GM06990 (cell line): ENCODE measurements around the gene DGUOK.

Experiments used
- DNase-seq: peaks from one replicate; pipeline ENCODE4 v3.0.0-alpha.2; 2011; ENCODE audit not compliant: insufficient read length; ENCODE audit errors: extremely low read depth
- H3K27me3 ChIP-seq: replicated peaks from 2 replicates; pipeline ENCODE4 v1.6.0; 2011; ENCODE audit warnings: low read length; ENCODE audit not compliant: control insufficient read depth, insufficient read depth
- H3K36me3 ChIP-seq: 2 replicates; pipeline ENCODE4 v1.5.1; 2011; ENCODE audit warnings: low read length; ENCODE audit not compliant: control insufficient read depth, insufficient read depth
- H3K4me3 ChIP-seq: replicated peaks from 2 replicates; pipeline ENCODE4 v1.5.1; 2011; ENCODE audit warnings: low read depth, mild to moderate bottlenecking, control low read depth, low read length
- CTCF ChIP-seq: IDR thresholded peaks from 2 replicates; pipeline ENCODE4 v1.5.1; 2011; ENCODE audit warnings: low read length, control low read depth, mild to moderate bottlenecking, inconsistent platforms; ENCODE audit not compliant: insufficient read depth, poor library complexity, severe bottlenecking

Gene DGUOK

GRCh38 chr2:73922681-73923080 lies 4.0 kb upstream of the DGUOK start:
- Histone ChIP-seq H3K4me3 (no peak overlapping the region), H3K27me3 (no peaks in the 10 kb centered on the region), H3K36me3 (no peaks in the 10 kb centered on the region)
- no peak for TF ChIP-seq CTCF
- DNase-seq, result no peak

GRCh38 chr2:73925033-73925704 lies 1.5 kb upstream of the DGUOK start:
- no peak for DNase-seq
- TF ChIP-seq CTCF, result no peak
- no peak overlapping the region for H3K4me3 ChIP-seq
- no peaks in the 10 kb centered on the region for H3K27me3 ChIP-seq
- H3K36me3 ChIP-seq, result no peaks in the 10 kb centered on the region

GRCh38 chr2:73925853-73926492 lies 707 bp upstream of the DGUOK start:
- peak overlapping the region; percentile 45 for H3K4me3 ChIP-seq
- no peak for TF ChIP-seq CTCF
- no peak for DNase-seq
- H3K27me3 ChIP-seq, result no peaks in the 10 kb centered on the region
- H3K36me3 ChIP-seq, result no peaks in the 10 kb centered on the region; the same call in 1 of the 2 replicates

- Histone ChIP-seq H3K36me3 (no peaks in the 10 kb centered on the region; the same call in 1 of the 2 replicates), H3K4me3 (peak overlapping the region; percentile 90), H3K27me3 (no peaks in the 10 kb centered on the region)
- TF ChIP-seq CTCF, result no peak
- DNase-seq, result no peak
Measured at GRCh38 chr2:73927344-73927743, 664 bp downstream of the DGUOK start.

- DNase-seq, result no peak
- H3K36me3 ChIP-seq, result peaks cover 2% of the 10 kb centered on the region; the same call in 1 of the 2 replicates
- no peak for TF ChIP-seq CTCF
- peak overlapping the region; percentile 22; the same call in 1 of the 2 replicates for H3K4me3 ChIP-seq
- H3K27me3 ChIP-seq, result no peaks in the 10 kb centered on the region
Measured at GRCh38 chr2:73928963-73929347, 2.3 kb downstream of the DGUOK start.
